ENCODE measurements around the gene USP53.

Gene USP53

DNA sequence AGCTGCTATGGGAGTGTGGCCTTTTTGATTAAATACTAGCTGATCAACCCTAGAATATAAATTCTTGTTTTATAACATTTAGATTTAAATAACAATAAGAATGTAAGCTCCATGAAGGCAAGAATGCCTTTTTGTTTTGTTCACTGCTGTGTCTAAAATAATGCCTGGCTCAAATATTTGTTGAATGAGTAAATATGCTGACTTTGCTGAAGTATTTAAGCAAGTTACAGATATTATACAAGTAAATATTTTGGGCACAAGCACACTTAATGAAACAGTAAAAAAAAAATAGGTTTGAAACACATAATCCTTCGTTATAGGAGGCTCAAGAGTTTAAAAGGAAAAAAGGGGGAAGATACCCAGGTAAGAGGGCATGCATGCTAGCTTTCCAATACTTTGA lies 85.3 kb downstream of the USP53 start:
- Histone ChIP-seq H3K27me3 (ENCODE audit: insufficient read depth, low read depth, severe bottlenecking) (no peaks in the 10 kb centered on the region), H3K4me3 (ENCODE audit: low read depth, low read length) (no peak overlapping the region), H3K9me3 (ENCODE audit: severe bottlenecking) (no peaks in the 10 kb centered on the region), H3K36me3 (peaks cover 19% of the 10 kb centered on the region), H3K27ac (no peak overlapping the region)
- TF ChIP-seq, protein P1, sequence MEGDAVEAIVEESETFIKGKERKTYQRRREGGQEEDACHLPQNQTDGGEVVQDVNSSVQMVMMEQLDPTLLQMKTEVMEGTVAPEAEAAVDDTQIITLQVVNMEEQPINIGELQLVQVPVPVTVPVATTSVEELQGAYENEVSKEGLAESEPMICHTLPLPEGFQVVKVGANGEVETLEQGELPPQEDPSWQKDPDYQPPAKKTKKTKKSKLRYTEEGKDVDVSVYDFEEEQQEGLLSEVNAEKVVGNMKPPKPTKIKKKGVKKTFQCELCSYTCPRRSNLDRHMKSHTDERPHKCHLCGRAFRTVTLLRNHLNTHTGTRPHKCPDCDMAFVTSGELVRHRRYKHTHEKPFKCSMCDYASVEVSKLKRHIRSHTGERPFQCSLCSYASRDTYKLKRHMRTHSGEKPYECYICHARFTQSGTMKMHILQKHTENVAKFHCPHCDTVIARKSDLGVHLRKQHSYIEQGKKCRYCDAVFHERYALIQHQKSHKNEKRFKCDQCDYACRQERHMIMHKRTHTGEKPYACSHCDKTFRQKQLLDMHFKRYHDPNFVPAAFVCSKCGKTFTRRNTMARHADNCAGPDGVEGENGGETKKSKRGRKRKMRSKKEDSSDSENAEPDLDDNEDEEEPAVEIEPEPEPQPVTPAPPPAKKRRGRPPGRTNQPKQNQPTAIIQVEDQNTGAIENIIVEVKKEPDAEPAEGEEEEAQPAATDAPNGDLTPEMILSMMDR (IDR thresholded peaks at IDR 0.05; ENCODE audit: low read depth, low read length), result no peak
- no peak for DNase-seq

DNA sequence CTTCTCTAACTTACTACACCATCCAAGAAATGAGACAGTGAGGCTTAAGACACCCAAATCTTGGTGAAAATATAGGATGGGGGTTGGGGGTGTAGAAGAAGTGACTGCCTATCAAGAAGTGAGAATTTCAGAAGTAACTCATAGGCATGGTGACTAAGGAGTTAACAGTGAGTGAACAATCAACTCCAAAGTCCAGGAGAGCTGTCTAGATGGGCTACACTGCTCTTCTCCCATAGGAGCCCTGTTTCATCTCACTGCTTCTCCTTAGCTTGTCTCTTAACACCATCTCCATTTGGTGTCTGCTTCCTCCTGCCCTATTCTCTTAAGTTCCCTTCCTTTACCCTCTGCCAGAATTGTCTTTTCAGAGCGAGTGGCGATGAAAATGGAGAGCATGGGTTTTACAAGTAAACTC lies 86.8 kb downstream of the USP53 start:
- TF ChIP-seq, protein P1 (IDR thresholded peaks at IDR 0.05; ENCODE audit: low read depth, low read length), result no peak
- no peaks in the 10 kb centered on the region for H3K27me3 ChIP-seq (ENCODE audit: insufficient read depth, low read depth, severe bottlenecking)
- no peaks in the 10 kb centered on the region for H3K9me3 ChIP-seq (ENCODE audit: severe bottlenecking)
- DNase-seq, result no peak
- no peak overlapping the region for H3K27ac ChIP-seq
- peaks cover 19% of the 10 kb centered on the region for H3K36me3 ChIP-seq
- peak overlapping the region; percentile 99 for H3K4me3 ChIP-seq (ENCODE audit: low read depth, low read length)

DNA sequence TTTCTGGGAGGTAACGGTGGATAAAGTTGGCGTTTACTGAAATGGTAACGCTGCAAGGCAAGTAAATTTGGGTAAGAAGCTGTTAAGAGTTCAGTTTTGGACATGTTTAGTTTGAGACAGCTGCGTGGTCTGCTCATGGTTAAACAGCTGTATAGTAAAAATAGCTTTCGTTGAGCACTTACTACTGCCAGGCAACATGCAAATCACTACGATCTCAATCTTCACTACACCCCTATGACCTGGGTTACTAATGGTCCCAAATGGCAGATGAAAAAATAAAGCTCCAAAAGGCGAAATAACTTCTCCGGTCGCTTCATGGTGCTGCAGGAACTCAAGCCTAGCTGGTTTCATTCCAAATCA lies 87.2 kb downstream of the USP53 start:
- H3K9me3 ChIP-seq (ENCODE audit: severe bottlenecking), result no peaks in the 10 kb centered on the region
- peaks cover 19% of the 10 kb centered on the region for H3K36me3 ChIP-seq
- TF ChIP-seq, protein P1 (IDR thresholded peaks at IDR 0.05; ENCODE audit: low read depth, low read length), result no peak
- DNase-seq, result no peak
- no peak overlapping the region; the same call in 1 of the 2 replicates for H3K27ac ChIP-seq
- peak overlapping the region; percentile 99 for H3K4me3 ChIP-seq (ENCODE audit: low read depth, low read length)
- no peaks in the 10 kb centered on the region for H3K27me3 ChIP-seq (ENCODE audit: insufficient read depth, low read depth, severe bottlenecking)

DNA sequence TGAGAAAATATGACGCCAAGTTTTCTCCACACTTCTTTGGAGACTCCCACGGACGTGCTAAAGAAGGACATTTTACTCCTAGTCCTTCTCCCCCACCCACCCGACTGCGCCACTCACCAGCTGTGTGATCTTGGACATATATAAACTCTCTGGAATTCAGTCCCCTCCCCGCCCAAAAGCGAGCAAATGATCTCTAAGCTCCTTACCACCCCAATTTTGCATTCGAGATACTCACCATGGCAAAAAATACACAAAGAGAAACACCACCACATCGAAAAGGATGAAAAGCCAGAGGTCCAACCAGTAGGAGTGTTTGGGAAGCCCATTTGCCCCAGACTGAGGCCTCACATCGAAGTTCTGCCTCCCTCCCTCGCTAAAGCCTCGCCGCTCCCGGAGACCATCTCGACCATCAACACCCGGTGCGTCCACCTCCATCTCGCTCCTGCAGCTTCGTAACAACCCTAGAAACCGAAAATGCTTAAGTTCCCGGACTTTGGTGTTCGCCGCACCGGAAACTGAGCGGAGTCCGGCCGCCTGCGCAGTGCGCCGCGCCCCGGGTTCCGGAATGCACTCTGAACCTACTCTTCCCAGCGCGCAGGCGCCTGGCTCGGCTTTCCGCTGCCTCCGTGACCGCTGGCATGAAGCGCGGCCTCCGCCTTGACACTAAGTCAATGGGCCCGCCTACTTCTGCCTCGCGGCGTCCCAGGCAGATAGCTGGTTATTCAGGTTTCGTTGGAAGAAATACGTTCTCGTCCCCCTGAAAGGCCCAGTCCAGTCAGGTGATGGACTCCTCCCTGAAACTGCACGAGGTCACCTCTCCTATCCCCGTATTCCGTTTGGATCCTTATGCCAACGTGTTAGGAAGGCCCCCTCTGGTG lies 87.8 kb downstream of the USP53 start:
- TF ChIP-seq, protein P1 (IDR thresholded peaks at IDR 0.05; ENCODE audit: low read depth, low read length), result 0 out of 2 replicates have a peak, but pooled peaks have one; percentile 22
- peak; percentile 95 for DNase-seq
- H3K36me3 ChIP-seq, result peaks cover 19% of the 10 kb centered on the region

DNA sequence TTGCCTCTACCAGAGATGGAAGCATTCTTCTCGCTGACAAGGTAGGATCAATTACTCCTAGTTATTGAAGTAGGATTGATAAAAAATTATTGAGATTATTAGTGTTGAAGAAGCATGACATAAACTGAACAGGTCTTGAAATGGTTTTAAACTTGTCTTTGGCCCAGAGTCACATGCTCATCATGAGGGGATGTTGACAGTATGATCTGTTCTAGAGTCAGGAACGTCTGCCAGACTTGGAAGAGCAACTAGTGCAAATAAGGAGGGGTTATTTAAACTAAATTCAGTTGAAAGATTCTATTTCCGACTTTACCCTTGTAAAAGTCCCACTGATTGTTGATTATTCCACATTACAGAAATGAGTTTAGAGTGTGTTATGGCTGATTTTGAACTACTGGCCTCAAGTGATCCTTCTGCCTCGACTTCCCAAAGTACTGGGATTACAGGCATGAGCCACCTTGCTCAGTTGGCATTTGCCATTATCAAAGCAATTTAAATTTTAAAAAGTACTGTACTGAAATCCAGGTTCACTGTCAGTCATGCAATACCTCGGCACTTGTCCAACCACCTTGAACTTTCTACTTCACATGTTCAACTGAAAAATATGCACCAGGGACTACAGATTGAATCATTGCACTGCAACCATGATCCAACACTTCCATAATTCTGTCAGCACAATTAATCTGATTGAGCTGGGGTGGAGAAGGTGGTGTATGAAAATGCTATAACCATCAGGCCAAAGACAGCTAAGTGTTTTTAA lies 89.7 kb downstream of the USP53 start:
- Histone ChIP-seq H3K27me3 (ENCODE audit: insufficient read depth, low read depth, severe bottlenecking) (no peaks in the 10 kb centered on the region), H3K36me3 (peaks cover 13% of the 10 kb centered on the region), H3K9me3 (ENCODE audit: severe bottlenecking) (no peaks in the 10 kb centered on the region), H3K4me3 (ENCODE audit: low read depth, low read length) (no peak overlapping the region), H3K27ac (no peak overlapping the region)
- TF ChIP-seq, protein P1 (IDR thresholded peaks at IDR 0.05; ENCODE audit: low read depth, low read length), result no peak
- DNase-seq, result no peak

More for the DNA sequence above, 87.8 kb downstream of the USP53 start:
- Histone ChIP-seq H3K27me3 (ENCODE audit: insufficient read depth, low read depth, severe bottlenecking) (no peaks in the 10 kb centered on the region), H3K27ac (peak overlapping the region; percentile 69), H3K4me3 (ENCODE audit: low read depth, low read length) (peak overlapping the region; percentile 99), H3K9me3 (ENCODE audit: severe bottlenecking) (no peaks in the 10 kb centered on the region)

Data from WERI-Rb-1 (cell line).